Measurements from ENCODE around the gene ZNF81.
"Not testable (repeated sequence)": the region's sequence is repeated elsewhere in the genome, so short reads cannot be mapped to it uniquely, and the experiment has no call there.

The ZNF81 gene

GRCh38 chrX:47898024-47898423 is 61.3 kb downstream of the ZNF81 start:
- no peak for DNase-seq
- in situ Hi-C loops (cut with HindIII; ENCODE audit: low pct_ligation_motif_present, low pct_unique_long_range_greater_than_20kb, low sequenced_read_pairs) = no loop called here

GRCh38 chrX:47900833-47901232 is 64.1 kb downstream of the ZNF81 start:
- in situ Hi-C loops (cut with HindIII; ENCODE audit: low pct_ligation_motif_present, low pct_unique_long_range_greater_than_20kb, low sequenced_read_pairs) = no loop called here
- no peak for DNase-seq

GRCh38 chrX:47902161-47902560 is 65.5 kb downstream of the ZNF81 start:
- in situ Hi-C loops (cut with HindIII; ENCODE audit: low pct_ligation_motif_present, low pct_unique_long_range_greater_than_20kb, low sequenced_read_pairs) = no loop called here
- no peak for DNase-seq

- no peak for DNase-seq
- in situ Hi-C loops (cut with HindIII; ENCODE audit: low pct_ligation_motif_present, low pct_unique_long_range_greater_than_20kb, low sequenced_read_pairs) = no loop called here
Measured at GRCh38 chrX:47915886-47916493, 79.3 kb downstream of the ZNF81 start.

GRCh38 chrX:47918274-47918673 is 81.6 kb downstream of the ZNF81 start:
- no peak for DNase-seq
- in situ Hi-C loops (cut with HindIII; ENCODE audit: low pct_ligation_motif_present, low pct_unique_long_range_greater_than_20kb, low sequenced_read_pairs) = no loop called here

GRCh38 chrX:47927212-47927611 is 90.5 kb downstream of the ZNF81 start:
- DNase-seq = no peak
- in situ Hi-C loops (cut with HindIII; ENCODE audit: low pct_ligation_motif_present, low pct_unique_long_range_greater_than_20kb, low sequenced_read_pairs) = no loop called here

- in situ Hi-C loops (cut with HindIII; ENCODE audit: low pct_ligation_motif_present, low pct_unique_long_range_greater_than_20kb, low sequenced_read_pairs); DNase-seq: not testable (repeated sequence)
Measured at GRCh38 chrX:47931970-47932369, 95.3 kb downstream of the ZNF81 start.

- in situ Hi-C loops (cut with HindIII; ENCODE audit: low pct_ligation_motif_present, low pct_unique_long_range_greater_than_20kb, low sequenced_read_pairs) = no loop called here
- DNase-seq = no peak
Measured at GRCh38 chrX:47933946-47934345, 97.2 kb downstream of the ZNF81 start.

GRCh38 chrX:47936224-47936939 is 99.7 kb downstream of the ZNF81 start:
- in situ Hi-C loops (cut with HindIII; ENCODE audit: low pct_ligation_motif_present, low pct_unique_long_range_greater_than_20kb, low sequenced_read_pairs) = no loop called here
- DNase-seq = no peak

- no peak for DNase-seq
- in situ Hi-C loops (cut with HindIII; ENCODE audit: low pct_ligation_motif_present, low pct_unique_long_range_greater_than_20kb, low sequenced_read_pairs) = no loop called here
Measured at GRCh38 chrX:47936940-47937317, 100.2 kb downstream of the ZNF81 start.

GRCh38 chrX:47940448-47940847 is 103.7 kb downstream of the ZNF81 start:
- in situ Hi-C loops (cut with HindIII; ENCODE audit: low pct_ligation_motif_present, low pct_unique_long_range_greater_than_20kb, low sequenced_read_pairs) = no loop called here
- no peak for DNase-seq

GRCh38 chrX:47941423-47941822 is 104.7 kb downstream of the ZNF81 start:
- in situ Hi-C loops (cut with HindIII; ENCODE audit: low pct_ligation_motif_present, low pct_unique_long_range_greater_than_20kb, low sequenced_read_pairs) = no loop called here
- DNase-seq = no peak

- in situ Hi-C loops (cut with HindIII; ENCODE audit: low pct_ligation_motif_present, low pct_unique_long_range_greater_than_20kb, low sequenced_read_pairs); DNase-seq: not testable (repeated sequence)
Measured at GRCh38 chrX:47955295-47955694, 118.6 kb downstream of the ZNF81 start.

- DNase-seq = no peak
- in situ Hi-C loops (cut with HindIII; ENCODE audit: low pct_ligation_motif_present, low pct_unique_long_range_greater_than_20kb, low sequenced_read_pairs) = no loop called here
Measured at GRCh38 chrX:47956016-47956415, 119.3 kb downstream of the ZNF81 start.

- DNase-seq; in situ Hi-C loops (cut with HindIII; ENCODE audit: low pct_ligation_motif_present, low pct_unique_long_range_greater_than_20kb, low sequenced_read_pairs): not testable (repeated sequence)
Measured at GRCh38 chrX:47958206-47958605, 121.5 kb downstream of the ZNF81 start.

GRCh38 chrX:47958761-47959342 is 122.2 kb downstream of the ZNF81 start:
- in situ Hi-C loops (cut with HindIII; ENCODE audit: low pct_ligation_motif_present, low pct_unique_long_range_greater_than_20kb, low sequenced_read_pairs) = no loop called here
- DNase-seq = no peak

- in situ Hi-C loops (cut with HindIII; ENCODE audit: low pct_ligation_motif_present, low pct_unique_long_range_greater_than_20kb, low sequenced_read_pairs) = no loop called here
- no peak for DNase-seq
Measured at GRCh38 chrX:47960406-47960805, 123.7 kb downstream of the ZNF81 start.

- DNase-seq; in situ Hi-C loops (cut with HindIII; ENCODE audit: low pct_ligation_motif_present, low pct_unique_long_range_greater_than_20kb, low sequenced_read_pairs): not testable (repeated sequence)
Measured at GRCh38 chrX:47961830-47962229, 125.1 kb downstream of the ZNF81 start.

GRCh38 chrX:47965526-47965925 is 128.8 kb downstream of the ZNF81 start:
- DNase-seq; in situ Hi-C loops (cut with HindIII; ENCODE audit: low pct_ligation_motif_present, low pct_unique_long_range_greater_than_20kb, low sequenced_read_pairs): not testable (repeated sequence)

All from ACHN (cell line).